HepG2 (cell line): ENCODE data around the gene CYP11A1. TPM values are rescaled to one million over a fixed set of nuclear protein-coding genes. Genes with fewer than 3 reads are reported as not detected.

Experiments
- ATAC-seq: fragments of 200-7000 bp; cut with Tn5 transposase; 3 replicates; pipeline ENCODE4 v1.9.1; 2020; ENCODE audit warnings: mild to moderate bottlenecking, moderate library complexity
- BruUV-seq: library from RNA; stranded (reverse); fragments of 400-500 nt; replicated peaks from 2 replicates; lab custom pipeline; 2021; lab: Mats Ljungman, UMichigan
- CTCF ChIA-PET: fragments of 300-600 bp; formaldehyde crosslinking; extraction: SDS; loops from one replicate; lab custom pipeline; 2021; ENCODE audit warnings: low total read pairs, inconsistent platforms, low intra/inter-chr PET ratio; lab: Yijun Ruan, JAX
- POLR2A ChIA-PET: fragments of 350-600 bp; sonication (Branson Sonifier 250); formaldehyde crosslinking; loops from one replicate; lab custom pipeline; 2020; ENCODE audit warnings: antibody characterized with exemption, inconsistent platforms; lab: Yijun Ruan, JAX
- DNase-seq: peaks from one replicate; pipeline ENCODE4 v3.0.0-alpha.2; 2015; ENCODE audit warnings: low spot score
- FAIRE-seq: peaks from 3 replicates; lab custom pipeline; 2011; peaks lifted over from hg19 to GRCh38; lab: Jason Lieb, UNC
- H2AFZ ChIP-seq: one replicate; pipeline ENCODE4 v1.6.1; 2011; ENCODE audit warnings: low read length, inconsistent platforms
- H3K27ac ChIP-seq: fragments of 300-600 bp; 3 replicates; pipeline ENCODE4 v1.8.0; 2011; ENCODE audit warnings: mixed run types, mild to moderate bottlenecking, mixed read lengths, low read length, inconsistent platforms; ENCODE audit not compliant: insufficient read depth; ENCODE audit errors: extremely low read length
- H3K27me3 ChIP-seq, 2 experiments: fragments of 200-600 bp in 1 of 2; 2 replicates in 1 of 2; 3 replicates in 1 of 2; pipeline versions ENCODE4 v1.6.0 to v1.8.0; 2011; ENCODE audit warnings: low read length in 2 of 2, mild to moderate bottlenecking in 2 of 2, moderate library complexity in 2 of 2, inconsistent platforms in 1 of 2; ENCODE audit not compliant: insufficient read depth in 2 of 2, control insufficient read depth in 1 of 2
- H3K36me3 ChIP-seq, 2 experiments: fragments of 200-600 bp in 1 of 2; replicated peaks in 1 of 2; 2 replicates in 1 of 2; 3 replicates in 1 of 2; pipeline versions ENCODE4 v1.5.1 to v1.8.0; 2011; ENCODE audit warnings: low read length in 2 of 2, inconsistent platforms in 1 of 2; ENCODE audit not compliant: insufficient read depth in 2 of 2, control insufficient read depth in 1 of 2
- H3K4me1 ChIP-seq: 2 replicates; pipeline ENCODE4 v1.5.1; 2012; ENCODE audit warnings: low read length, inconsistent platforms; ENCODE audit not compliant: insufficient read depth
- H3K4me2 ChIP-seq: 2 replicates; pipeline ENCODE4 v1.6.0; 2011; ENCODE audit warnings: low read depth, low read length, inconsistent platforms
- H3K4me3 ChIP-seq, 3 experiments: fragments of 200-600 bp in 1 of 3; sonication (generic), shearing (Covaris generic) in 1 of 3; replicated peaks in 1 of 3; 2 replicates each; pipeline ENCODE4 v1.5.1; 2011 to 2016; ENCODE audit warnings: low read length in 3 of 3, inconsistent platforms in 2 of 3, low read depth in 2 of 3, mild to moderate bottlenecking in 2 of 3, control low read depth in 1 of 3, mixed read lengths in 1 of 3; ENCODE audit not compliant: insufficient read depth in 1 of 3
- H3K79me2 ChIP-seq: one replicate; pipeline ENCODE4 v1.6.1; 2011; ENCODE audit warnings: low read length, inconsistent platforms; ENCODE audit not compliant: insufficient read depth
- H3K9ac ChIP-seq: 2 replicates; pipeline ENCODE4 v1.6.0; 2011; ENCODE audit warnings: mild to moderate bottlenecking, low read depth, low read length, inconsistent platforms; ENCODE audit not compliant: insufficient read depth
- H3K9me3 ChIP-seq: 2 replicates; pipeline ENCODE4 v1.5.1; 2012; ENCODE audit warnings: mild to moderate bottlenecking, low read length
- H4K20me1 ChIP-seq: 2 replicates; pipeline ENCODE4 v1.6.0; 2011; ENCODE audit warnings: inconsistent platforms, mild to moderate bottlenecking, low read length, moderate library complexity; ENCODE audit not compliant: insufficient read depth
- BRCA1 ChIP-seq: sonication (generic); formaldehyde crosslinking; IDR thresholded peaks from 2 replicates; pipeline ENCODE4 v1.4.0; 2020; ENCODE audit warnings: missing genetic modification reagents
- E2F2 ChIP-seq: sonication (generic); formaldehyde crosslinking; IDR thresholded peaks from 2 replicates; pipeline ENCODE4 v1.4.0; 2020; ENCODE audit warnings: missing genetic modification reagents, borderline replicate concordance
- GABPB1 ChIP-seq: IDR thresholded peaks from 2 replicates; pipeline ENCODE4 v1.6.1; 2016; ENCODE audit warnings: mild to moderate bottlenecking, missing genetic modification reagents, moderate library complexity, missing compliant biosample characterization
- HNRNPK ChIP-seq: fragments of 200-400 bp; formaldehyde crosslinking; IDR thresholded peaks from 2 replicates; pipeline ENCODE4 v1.6.1; 2018; ENCODE audit warnings: low read length, low read depth, moderate library complexity, mild to moderate bottlenecking; ENCODE audit not compliant: poor library complexity, severe bottlenecking
- NR2F6 ChIP-seq, 2 experiments: IDR thresholded peaks; 2 replicates each; pipeline ENCODE4 v1.6.1; 2016; ENCODE audit warnings: antibody characterized with exemption in 1 of 2, mild to moderate bottlenecking in 1 of 2
- POGZ ChIP-seq: sonication (generic); formaldehyde crosslinking; IDR thresholded peaks from 2 replicates; pipeline ENCODE4 v1.4.0; 2020; ENCODE audit warnings: mild to moderate bottlenecking, missing genetic modification reagents
- PRDM10 ChIP-seq: sonication (generic); formaldehyde crosslinking; IDR thresholded peaks from 2 replicates; pipeline ENCODE4 v1.4.0; 2020; ENCODE audit warnings: low read depth, missing genetic modification reagents
- RBAK ChIP-seq: sonication (generic); formaldehyde crosslinking; IDR thresholded peaks from 2 replicates; pipeline ENCODE4 v1.5.1; 2020; ENCODE audit warnings: mild to moderate bottlenecking, missing genetic modification reagents
- SIN3A ChIP-seq: IDR thresholded peaks from 2 replicates; pipeline ENCODE4 v1.6.1; 2011; ENCODE audit warnings: low read depth, mild to moderate bottlenecking, control low read depth, low read length, borderline replicate concordance
- TSC22D2 ChIP-seq: sonication (generic); formaldehyde crosslinking; IDR thresholded peaks from 2 replicates; pipeline ENCODE4 v1.5.1; 2020; ENCODE audit warnings: missing genetic modification reagents, mild to moderate bottlenecking, borderline replicate concordance
- YEATS2 ChIP-seq: sonication (generic); formaldehyde crosslinking; IDR thresholded peaks from 2 replicates; pipeline ENCODE4 v1.4.0; 2020; ENCODE audit warnings: missing genetic modification reagents, borderline replicate concordance
- ZNF333 ChIP-seq: sonication (generic); formaldehyde crosslinking; IDR thresholded peaks from 2 replicates; pipeline ENCODE4 v1.4.0; 2020; ENCODE audit warnings: mild to moderate bottlenecking, missing genetic modification reagents, borderline replicate concordance
- ZNF768 ChIP-seq: sonication (generic); formaldehyde crosslinking; IDR thresholded peaks from 2 replicates; pipeline ENCODE4 v1.4.0; 2020; ENCODE audit warnings: missing genetic modification reagents
- WGBS: methylation state at CpG from one replicate; pipeline ENCODE4 v1.1.6; 2017; ENCODE audit warnings: low lambda C conversion rate; 5-methylcytosine and 5-hydroxymethylcytosine counted together
- in situ Hi-C: cut with HindIII; loops from 2 replicates; pipeline ENCODE4 v1.10.0; 2017; ENCODE audit warnings: low pct_unique_long_range_greater_than_20kb; ENCODE audit not compliant: extremely low pct_ligation_motif_present
- intact Hi-C: fragments of 100-400 bp; cut with micrococcal nuclease; formaldehyde crosslinking; loops from one replicate; pipeline ENCODE4 v1.10.0; 2022; ENCODE audit not compliant: unreplicated experiment
- polyA plus RNA-seq, 8 experiments: library from polyadenylated mRNA; depleted of rRNA in 3 of 8; stranded (reverse) in 7 of 8; unstranded in 1 of 8; fragments of >200 nt; fragmentation: Illumina TruSeq in 4 of 8; extraction: Trizol in 4 of 8; gene quantifications; 2 replicates each; pipeline versions ENCODE4 v1.2.1 to v1.2.3, GENCODE V29; 2011 to 2016; ENCODE audit warnings: low read depth in 4 of 8, missing spikeins in 1 of 8, mixed read lengths in 1 of 8; ENCODE audit not compliant: insufficient read depth in 1 of 8
- total RNA-seq, 5 experiments: library from RNA; depleted of rRNA; stranded (reverse); fragments of >200 nt; fragmentation: Illumina TruSeq; extraction: Trizol; gene quantifications; 2 replicates each; pipeline ENCODE4 v1.2.3, GENCODE V29; 2016; ENCODE audit warnings: low read depth in 1 of 5

Gene CYP11A1
- total and polyA plus RNA-seq, 2 of the 13 experiments (the other 11 are each of a cell fraction or from before 2014, with no cell fraction given), result 0.66 to 0.92 TPM

GRCh38 chr15:74384881-74385643 lies 17.6 kb upstream of the CYP11A1 start:
- ChIA-PET CTCF (no interaction called here), POLR2A (interaction anchor here (0.6 to 8.8 kb wide), 11 partner anchors 9 to 390 kb away, joined by 3 to 124 read pairs (median 4); partner anchors contain the start of genes PML, SEMA7A and UBL7)
- WGBS, result 28% methylated on average over 6 of the region's 8 CpGs
- intact Hi-C loops, result loop anchor here (2.0 kb wide), 1 partner anchor 76 kb away; the partner anchor contains the start of gene UBL7
- H3K27ac ChIP-seq, result no peak overlapping the region
- H3K9ac ChIP-seq, result no peak overlapping the region
- H3K9me3 ChIP-seq, result no peaks in the 10 kb centered on the region
- H3K79me2 ChIP-seq, result no peaks in the 10 kb centered on the region
- H3K36me3 ChIP-seq, result no peaks in the 10 kb centered on the region
- in situ Hi-C loops, result loop anchor here (5.0 kb wide), 2 partner anchors 47 to 102 kb away; partner anchors contain the start of gene SEMA7A
- no peak for FAIRE-seq
- no peak; the same call in 2 of the 3 replicates for ATAC-seq
- peaks cover 88% of the 10 kb centered on the region for H3K4me1 ChIP-seq
- no TSS peak for BruUV-seq
- H3K4me3 ChIP-seq, result peak overlapping the region in 1 of 3 experiments; percentile 23; a peak in 1 of 6 replicates
- peak overlapping the region; percentile 59 for H3K4me2 ChIP-seq
- H3K27me3 ChIP-seq, result peaks cover 3 to 16% of the 10 kb centered on the region in 2 experiments; a peak in 3 of 5 replicates
- H2AFZ ChIP-seq, result no peak overlapping the region
- DNase-seq, result no peak
- H4K20me1 ChIP-seq, result no peaks in the 10 kb centered on the region
- TF ChIP-seq SIN3A, result no peak
- TF ChIP-seq POGZ, result no peak
- no peak for TF ChIP-seq E2F2 (CRISPR knock-in tag)
- TF ChIP-seq ZNF333 (CRISPR knock-in tag), result no peak
- TF ChIP-seq BRCA1 (CRISPR knock-in tag), result no peak
- no peak for TF ChIP-seq RBAK (CRISPR knock-in tag)
- TF ChIP-seq YEATS2, result no peak
- no peak for TF ChIP-seq PRDM10 (CRISPR knock-in tag)
- peak; percentile 92 for TF ChIP-seq ZNF768 (CRISPR knock-in tag)
- no peak for TF ChIP-seq HNRNPK
- TF ChIP-seq NR2F6 (IDR thresholded peaks at IDR 0.05), result 0 out of 2 replicates have a peak, but pooled peaks have one; percentile 18
- TF ChIP-seq NR2F6 (CRISPR knock-in tag; IDR thresholded peaks at IDR 0.05), result peak; percentile 44; the same call in 1 of the 2 replicates
- TF ChIP-seq TSC22D2 (CRISPR knock-in tag), result no peak
- 0 out of 2 replicates have a peak, but pooled peaks have one; percentile 21 for TF ChIP-seq GABPB1 (CRISPR knock-in tag)
